Memory B cell (primary cell): Measurements from ENCODE around the gene CALCB.
A peak's percentile ranks its signal among the peaks of the same experiment; 100 is the strongest.
"Not testable (repeated sequence)": the region's sequence is repeated elsewhere in the genome, so short reads cannot be mapped to it uniquely, and the experiment has no call there.

Experiments used
- ATAC-seq: fragments of 150-1000 bp; cut with Tn5 transposase; 2 replicates; pipeline ENCODE4 v1.10.0; 2021; ENCODE audit warnings: low read depth, mild to moderate bottlenecking, moderate library complexity
- DNase-seq, 2 donors: peaks; one replicate each; pipeline ENCODE4 v3.0.0; 2022; ENCODE audit warnings: low spot score in 2 of 2
- H3K27ac Mint-ChIP-seq: one replicate; pipeline ENCODE4 v1.8.0; 2022; ENCODE audit warnings: mild to moderate bottlenecking, moderate library complexity, mixed read lengths
- H3K27me3 Mint-ChIP-seq: one replicate; pipeline ENCODE4 v1.8.0; 2022; ENCODE audit warnings: mixed read lengths
- H3K36me3 Mint-ChIP-seq: one replicate; pipeline ENCODE4 v1.8.0; 2022; ENCODE audit warnings: mild to moderate bottlenecking, mixed read lengths
- H3K4me1 Mint-ChIP-seq: one replicate; pipeline ENCODE4 v1.8.0; 2022; ENCODE audit warnings: mixed read lengths
- H3K4me3 Mint-ChIP-seq: one replicate; pipeline ENCODE4 v1.8.0; 2022; ENCODE audit warnings: mild to moderate bottlenecking, moderate library complexity, mixed read lengths
- H3K9me3 Mint-ChIP-seq: one replicate; pipeline ENCODE4 v1.8.0; 2022; ENCODE audit warnings: mixed read lengths

Gene CALCB, protein sequence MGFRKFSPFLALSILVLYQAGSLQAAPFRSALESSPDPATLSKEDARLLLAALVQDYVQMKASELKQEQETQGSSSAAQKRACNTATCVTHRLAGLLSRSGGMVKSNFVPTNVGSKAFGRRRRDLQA

DNA sequence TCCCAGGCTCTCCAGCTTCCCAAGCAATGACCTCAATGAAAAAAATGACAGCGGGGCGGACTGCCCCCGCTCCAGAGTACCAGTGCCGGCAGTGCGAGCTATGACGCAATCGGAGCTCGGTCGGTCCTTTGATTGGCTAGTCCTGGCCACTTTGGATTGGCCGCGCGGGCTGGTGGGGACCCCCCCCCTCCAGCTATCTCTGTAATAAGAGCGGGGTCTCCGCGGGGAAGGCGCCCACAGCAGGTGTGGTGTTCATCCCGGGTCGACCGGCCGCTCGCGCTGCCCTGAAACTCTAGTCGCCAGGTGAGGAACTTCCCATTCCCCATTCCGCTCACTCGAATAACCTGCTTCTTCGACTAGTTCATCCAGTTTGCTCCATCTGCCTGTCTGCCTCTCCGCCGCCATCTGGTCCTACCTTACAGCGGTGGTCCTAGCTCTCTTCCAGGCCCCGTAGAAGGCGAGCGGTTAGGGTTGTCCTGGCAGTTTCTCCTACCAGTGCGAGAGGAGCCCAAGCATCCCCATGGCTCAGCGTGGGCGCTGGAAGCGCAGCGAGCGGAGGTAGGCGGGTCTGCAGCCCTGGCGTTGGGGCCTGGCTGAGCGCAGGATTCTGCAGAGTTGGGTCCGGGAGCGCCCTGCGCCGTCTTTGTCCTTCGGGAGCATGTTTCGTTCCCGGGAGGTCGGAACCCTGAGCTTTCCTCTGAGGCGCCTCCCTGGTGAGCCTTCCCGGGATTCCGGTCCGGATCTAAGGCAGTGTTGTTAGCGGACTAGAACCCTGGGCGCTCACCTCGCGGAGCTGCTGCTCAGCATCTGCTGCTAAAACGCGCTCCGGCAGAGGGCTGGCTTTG is at the start of gene CALCB:
TSS of gene CALCB (plus strand) at position 233 of the 845 bp plus-strand sequence. CDS start 1,126 bp downstream, outside the sequence.
- Mint-ChIP-seq H3K27ac (no peak within 1 kb of the TSS), H3K9me3 (peaks cover 4% of the 10 kb centered on the region), H3K4me1 (peaks cover 11% of the 10 kb centered on the region), H3K27me3 (peaks cover 13% of the 10 kb centered on the region), H3K36me3 (peaks cover 1% of the 10 kb centered on the region), H3K4me3 (peak within 1 kb of the TSS; percentile 69)
- ATAC-seq (no peak), DNase-seq (no peak)

DNA sequence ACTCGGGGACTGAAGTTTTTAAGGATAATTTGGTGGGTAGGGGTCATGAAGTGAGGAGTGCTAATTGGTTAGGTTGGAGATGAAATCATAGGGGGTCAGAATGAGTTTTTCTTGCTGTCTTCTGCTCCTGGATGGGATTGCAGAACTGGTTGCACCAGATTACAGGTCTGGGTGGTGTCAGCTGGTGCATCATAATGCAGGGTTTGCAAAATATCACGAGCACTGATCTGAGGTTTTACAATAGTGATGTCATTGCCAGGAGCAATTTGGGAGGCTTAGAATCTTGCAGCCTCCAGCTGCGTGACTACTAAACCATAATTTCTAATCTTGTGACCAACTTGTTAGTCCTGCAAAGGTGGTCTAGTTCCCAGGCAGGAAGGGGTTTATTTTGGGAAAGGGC is 46.4 kb upstream of the CALCB start:
- H3K4me1 Mint-ChIP-seq, result no peaks in the 10 kb centered on the region
- H3K27ac Mint-ChIP-seq, result no peak overlapping the region
- no peak overlapping the region for H3K4me3 Mint-ChIP-seq
- no peaks in the 10 kb centered on the region for H3K36me3 Mint-ChIP-seq
- no peaks in the 10 kb centered on the region for H3K27me3 Mint-ChIP-seq
- peaks cover 1% of the 10 kb centered on the region for H3K9me3 Mint-ChIP-seq
- no peak for ATAC-seq
- no peak for DNase-seq

DNA sequence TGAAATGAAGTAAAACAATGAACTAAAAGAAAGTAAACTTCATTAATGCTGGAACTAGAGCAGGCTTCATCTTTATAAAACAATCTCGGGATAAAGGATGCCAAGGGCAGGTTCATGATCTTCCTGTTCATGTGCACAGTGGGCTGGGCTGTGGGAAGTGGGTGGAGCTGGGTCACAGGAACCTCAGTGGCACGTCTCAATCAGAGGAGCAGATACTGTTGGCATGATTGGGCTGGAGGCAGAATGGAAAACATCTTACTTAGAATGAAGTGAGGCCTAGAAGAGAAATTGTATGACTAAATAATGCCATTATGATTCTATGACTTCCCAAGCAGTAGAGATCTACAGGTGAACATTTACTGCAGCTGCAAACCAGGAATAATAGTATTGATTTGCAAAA is 45.4 kb upstream of the CALCB start:
- H3K4me3 Mint-ChIP-seq, result no peak overlapping the region
- ATAC-seq (no peak), DNase-seq (no peak)
- H3K27ac Mint-ChIP-seq, result no peak overlapping the region
- no peaks in the 10 kb centered on the region for H3K36me3 Mint-ChIP-seq
- no peaks in the 10 kb centered on the region for H3K27me3 Mint-ChIP-seq
- peaks cover 1% of the 10 kb centered on the region for H3K9me3 Mint-ChIP-seq
- no peaks in the 10 kb centered on the region for H3K4me1 Mint-ChIP-seq

DNA sequence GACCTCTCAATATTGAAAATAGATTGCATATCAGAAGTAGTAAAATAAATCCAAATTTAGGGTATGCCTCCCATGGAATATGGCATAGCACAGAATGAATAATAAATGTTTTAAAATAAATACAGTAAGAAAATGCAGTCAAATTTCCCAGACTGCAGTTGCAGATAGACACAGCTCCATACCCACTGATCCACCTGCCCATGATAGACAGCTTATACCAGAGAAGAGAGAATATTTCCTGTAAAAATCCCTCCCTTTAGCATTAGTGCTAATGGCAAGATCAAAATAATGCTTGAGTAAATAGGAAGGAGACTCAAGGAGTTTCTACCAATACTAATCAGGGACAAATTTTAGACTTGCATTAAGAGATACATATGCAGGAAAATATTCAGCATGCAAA is 45.0 kb upstream of the CALCB start:
- ATAC-seq (no peak), DNase-seq (no peak)
- no peak overlapping the region for H3K27ac Mint-ChIP-seq
- no peaks in the 10 kb centered on the region for H3K4me1 Mint-ChIP-seq
- H3K9me3 Mint-ChIP-seq, result peaks cover 1% of the 10 kb centered on the region
- no peaks in the 10 kb centered on the region for H3K36me3 Mint-ChIP-seq
- no peaks in the 10 kb centered on the region for H3K27me3 Mint-ChIP-seq
- H3K4me3 Mint-ChIP-seq, result no peak overlapping the region

DNA sequence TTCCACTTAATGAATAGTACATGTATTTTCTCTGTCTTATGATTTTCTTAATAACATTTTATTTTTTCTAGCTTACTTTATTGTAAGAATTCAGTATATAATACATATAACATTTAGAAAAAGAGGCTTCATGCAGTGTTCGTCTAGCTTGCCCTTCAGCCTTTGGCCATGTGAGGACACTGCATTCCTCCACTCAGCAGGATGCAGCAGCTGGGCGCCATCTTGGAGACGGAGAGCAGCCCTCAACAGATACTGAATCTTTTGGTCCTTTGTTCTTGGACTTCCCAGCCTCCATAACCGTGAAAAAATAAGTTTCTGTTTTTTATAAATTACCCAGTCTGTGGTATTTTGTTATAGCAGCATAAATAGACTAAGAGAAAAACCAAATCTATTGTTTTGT is 41.4 kb upstream of the CALCB start:
- DNase-seq, H3K27me3 Mint-ChIP-seq, H3K9me3 Mint-ChIP-seq, H3K27ac Mint-ChIP-seq, H3K4me1 Mint-ChIP-seq, H3K36me3 Mint-ChIP-seq, H3K4me3 Mint-ChIP-seq, ATAC-seq: not testable (repeated sequence)

DNA sequence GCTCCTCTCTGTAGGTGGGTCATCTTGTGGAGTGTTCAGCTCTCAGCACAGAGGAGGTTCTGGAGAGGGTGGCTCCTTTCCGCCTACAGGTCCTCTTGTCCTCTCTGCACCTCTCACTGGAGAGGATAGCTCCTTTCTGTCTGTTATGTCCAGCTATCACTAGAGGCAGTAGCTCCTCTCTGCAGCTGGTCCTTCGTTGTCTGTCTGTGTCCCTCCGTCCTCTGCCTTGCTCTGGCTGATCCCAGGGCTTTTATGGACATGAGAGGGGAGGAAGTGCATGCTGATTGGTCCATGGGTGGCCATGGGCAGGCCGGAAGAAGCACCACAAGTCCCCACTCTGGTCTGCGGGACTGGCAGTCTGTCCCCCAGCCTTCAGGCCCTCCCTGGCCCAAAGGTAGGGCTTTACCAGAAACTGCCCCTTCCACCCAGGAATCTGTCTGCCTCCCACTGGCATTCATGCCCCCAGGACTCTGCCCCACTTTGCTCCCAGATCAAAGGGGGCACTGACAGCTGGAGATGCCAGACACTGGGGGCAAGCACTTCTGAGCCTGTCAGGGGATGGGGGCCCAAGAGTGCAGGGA is 38.6 kb upstream of the CALCB start:
- H3K27ac Mint-ChIP-seq, result no peak overlapping the region
- no peak for DNase-seq
- H3K4me1 Mint-ChIP-seq, result no peaks in the 10 kb centered on the region
- H3K27me3 Mint-ChIP-seq, result peaks cover 4% of the 10 kb centered on the region
- ATAC-seq, result no peak
- H3K36me3 Mint-ChIP-seq, result no peaks in the 10 kb centered on the region
- peaks cover 1% of the 10 kb centered on the region for H3K9me3 Mint-ChIP-seq
- no peak overlapping the region for H3K4me3 Mint-ChIP-seq

DNA sequence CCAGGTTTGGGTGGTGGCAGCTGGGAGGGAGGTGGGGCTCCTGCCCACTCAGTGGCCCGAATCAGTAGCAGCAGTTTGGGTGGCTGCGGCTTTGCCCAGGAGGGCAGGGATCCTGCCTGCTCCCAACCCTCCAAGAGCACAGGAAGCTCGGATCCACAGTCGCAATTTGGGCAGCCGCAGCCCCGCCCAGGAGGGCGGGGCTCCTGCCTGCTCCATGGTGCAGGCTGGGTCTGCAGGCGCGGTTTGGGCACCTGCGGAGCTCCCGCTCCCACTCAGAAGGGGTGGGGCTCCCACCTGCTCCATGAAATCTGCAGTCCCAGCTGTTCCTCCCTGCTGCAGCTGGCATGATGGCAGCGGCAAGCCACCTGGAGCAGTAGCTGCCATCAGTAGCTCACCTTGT is 38.1 kb upstream of the CALCB start:
- no peaks in the 10 kb centered on the region for H3K36me3 Mint-ChIP-seq
- no peaks in the 10 kb centered on the region for H3K4me1 Mint-ChIP-seq
- H3K27ac Mint-ChIP-seq, result no peak overlapping the region
- peaks cover 4% of the 10 kb centered on the region for H3K27me3 Mint-ChIP-seq
- ATAC-seq (no peak), DNase-seq (no peak)
- no peak overlapping the region for H3K4me3 Mint-ChIP-seq
- peaks cover 1% of the 10 kb centered on the region for H3K9me3 Mint-ChIP-seq

DNA sequence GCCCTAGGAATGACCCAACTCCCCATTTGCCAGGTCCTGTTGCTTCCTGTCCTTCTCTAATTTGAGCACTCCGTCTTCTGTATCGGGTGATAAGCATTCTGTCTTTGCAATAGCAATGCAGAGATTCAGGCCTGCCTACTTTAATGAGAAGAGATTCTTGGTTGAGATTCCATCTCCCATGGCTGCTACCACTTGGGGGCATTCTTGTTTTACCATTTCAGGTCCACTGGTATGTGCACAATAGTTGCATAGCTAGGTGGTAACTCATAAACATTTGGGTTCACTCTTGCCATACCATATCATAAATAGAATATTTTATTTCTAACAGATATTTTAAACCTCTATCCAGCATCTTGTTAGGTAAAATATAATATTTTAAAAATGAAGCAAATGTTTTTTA is 34.4 kb upstream of the CALCB start:
- no peak for ATAC-seq
- DNase-seq, result no peak
- Mint-ChIP-seq H3K9me3 (no peaks in the 10 kb centered on the region), H3K36me3 (no peaks in the 10 kb centered on the region), H3K4me3 (no peak overlapping the region), H3K4me1 (no peaks in the 10 kb centered on the region), H3K27ac (no peak overlapping the region), H3K27me3 (peaks cover 6% of the 10 kb centered on the region)

DNA sequence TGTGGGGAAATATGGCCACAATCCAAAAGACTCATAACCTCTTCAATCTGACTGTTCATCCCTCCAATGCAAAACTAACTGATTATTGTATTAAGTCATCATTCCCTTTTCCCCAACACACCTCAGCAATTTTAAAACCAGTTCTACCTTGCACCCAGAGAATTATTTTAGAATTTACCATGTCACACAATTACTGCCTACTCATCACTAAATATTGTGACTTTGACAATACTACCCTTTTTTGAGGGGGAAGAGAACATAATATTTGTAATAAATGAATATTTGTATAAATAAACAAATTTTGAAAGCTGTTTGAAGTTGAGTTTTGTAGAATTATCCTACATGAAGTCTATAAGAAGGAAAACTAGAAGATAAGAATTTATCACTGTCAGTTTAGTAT is 28.2 kb upstream of the CALCB start:
- no peaks in the 10 kb centered on the region for H3K36me3 Mint-ChIP-seq
- H3K9me3 Mint-ChIP-seq, result no peaks in the 10 kb centered on the region
- H3K4me1 Mint-ChIP-seq, result no peaks in the 10 kb centered on the region
- H3K4me3 Mint-ChIP-seq, result no peak overlapping the region
- DNase-seq, result no peak
- H3K27me3 Mint-ChIP-seq, result peaks cover 7% of the 10 kb centered on the region
- no peak overlapping the region for H3K27ac Mint-ChIP-seq
- no peak for ATAC-seq

DNA sequence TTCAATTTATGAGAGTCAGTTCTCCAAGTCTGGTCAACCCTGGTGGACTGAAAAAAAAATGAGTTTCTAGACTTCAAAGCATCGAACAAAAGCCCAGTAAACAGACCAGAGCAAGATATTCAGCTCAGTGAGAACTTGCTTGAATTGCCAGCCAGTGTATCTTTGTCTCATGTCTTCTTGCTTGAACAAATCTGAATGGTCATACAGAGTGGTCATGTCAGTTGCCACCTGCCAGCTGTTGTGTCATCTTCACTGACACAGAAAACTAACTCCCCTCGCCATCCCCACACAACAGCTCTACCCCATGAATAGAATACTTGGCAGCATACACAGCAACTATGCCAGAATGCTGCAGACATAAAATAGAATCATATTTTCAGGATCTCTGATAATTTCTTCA is 27.5 kb upstream of the CALCB start:
- Mint-ChIP-seq H3K4me3 (no peak overlapping the region), H3K27ac (no peak overlapping the region), H3K9me3 (no peaks in the 10 kb centered on the region), H3K27me3 (peaks cover 7% of the 10 kb centered on the region), H3K36me3 (no peaks in the 10 kb centered on the region), H3K4me1 (no peaks in the 10 kb centered on the region)
- no peak for DNase-seq
- no peak for ATAC-seq

DNA sequence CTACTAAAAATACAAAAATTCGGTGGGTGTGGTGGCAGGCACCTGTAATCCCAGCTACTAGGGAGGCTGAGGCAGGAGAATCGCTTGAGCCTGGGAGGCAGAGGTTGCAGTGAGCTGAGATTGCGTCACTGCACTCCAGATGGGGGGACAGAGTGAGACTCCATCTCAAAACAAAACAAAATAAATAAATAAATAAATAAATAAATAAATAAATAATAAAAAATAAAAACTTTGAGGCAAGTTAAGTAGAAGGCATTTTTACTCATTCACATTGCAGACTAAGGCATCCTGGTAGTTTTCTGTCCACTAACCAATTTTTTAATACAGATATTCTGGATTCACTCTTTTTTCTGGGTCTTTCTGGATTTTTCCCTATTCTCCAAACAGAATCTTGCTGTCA is 26.7 kb upstream of the CALCB start:
- H3K4me1 Mint-ChIP-seq, ATAC-seq, H3K27ac Mint-ChIP-seq, DNase-seq, H3K9me3 Mint-ChIP-seq, H3K36me3 Mint-ChIP-seq, H3K27me3 Mint-ChIP-seq, H3K4me3 Mint-ChIP-seq: not testable (repeated sequence)

DNA sequence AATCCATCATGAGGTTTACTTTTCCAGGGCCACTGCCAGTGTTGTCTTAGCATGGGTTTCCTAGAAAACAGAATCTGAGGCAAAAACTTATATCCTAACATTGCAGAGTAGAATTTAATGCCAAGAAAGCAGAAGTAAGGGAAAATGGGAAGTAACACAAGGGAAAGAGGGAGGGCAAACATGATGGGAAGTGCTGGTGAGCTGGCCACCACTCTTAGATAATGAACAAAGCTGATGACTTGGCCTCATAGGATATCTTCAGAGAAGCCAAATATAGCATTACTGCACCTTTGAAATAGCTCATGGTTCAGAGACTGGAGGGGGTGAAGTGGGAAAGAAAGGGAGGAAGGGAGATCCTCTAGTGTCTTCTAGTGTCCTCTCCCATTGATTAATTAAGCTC is 24.8 kb upstream of the CALCB start:
- DNase-seq (no peak), ATAC-seq (no peak)
- Mint-ChIP-seq H3K4me1 (no peaks in the 10 kb centered on the region), H3K27ac (no peak overlapping the region), H3K4me3 (no peak overlapping the region), H3K9me3 (no peaks in the 10 kb centered on the region), H3K27me3 (peaks cover 7% of the 10 kb centered on the region), H3K36me3 (no peaks in the 10 kb centered on the region)

DNA sequence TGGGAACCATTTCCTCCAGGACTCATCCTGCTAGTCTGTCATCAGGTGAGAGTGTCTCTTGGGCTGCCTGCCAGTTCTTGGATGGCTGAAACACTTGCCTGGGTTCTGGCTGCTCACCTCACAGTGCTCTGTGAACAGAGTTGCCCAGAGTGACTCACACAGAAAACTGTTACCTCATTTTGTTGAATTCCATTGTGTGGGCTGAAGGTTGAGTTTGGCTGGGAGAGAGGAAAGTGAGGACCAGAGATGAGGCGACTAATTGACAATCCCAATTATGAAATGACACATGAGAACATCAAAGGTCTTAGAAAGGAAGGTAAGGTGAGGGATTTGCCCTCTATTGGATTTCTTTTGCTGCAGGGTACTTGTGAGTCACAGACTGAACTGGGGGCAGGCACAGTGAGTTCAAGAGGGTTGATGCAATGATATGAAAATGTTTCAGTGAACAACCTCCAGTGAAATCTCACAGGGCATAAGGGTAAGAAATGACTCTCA is 20.2 kb upstream of the CALCB start:
- ATAC-seq, result no peak
- no peak for DNase-seq
- Mint-ChIP-seq H3K4me1 (no peaks in the 10 kb centered on the region), H3K9me3 (no peaks in the 10 kb centered on the region), H3K27ac (no peak overlapping the region), H3K27me3 (peaks cover 10% of the 10 kb centered on the region), H3K36me3 (no peaks in the 10 kb centered on the region), H3K4me3 (no peak overlapping the region)

DNA sequence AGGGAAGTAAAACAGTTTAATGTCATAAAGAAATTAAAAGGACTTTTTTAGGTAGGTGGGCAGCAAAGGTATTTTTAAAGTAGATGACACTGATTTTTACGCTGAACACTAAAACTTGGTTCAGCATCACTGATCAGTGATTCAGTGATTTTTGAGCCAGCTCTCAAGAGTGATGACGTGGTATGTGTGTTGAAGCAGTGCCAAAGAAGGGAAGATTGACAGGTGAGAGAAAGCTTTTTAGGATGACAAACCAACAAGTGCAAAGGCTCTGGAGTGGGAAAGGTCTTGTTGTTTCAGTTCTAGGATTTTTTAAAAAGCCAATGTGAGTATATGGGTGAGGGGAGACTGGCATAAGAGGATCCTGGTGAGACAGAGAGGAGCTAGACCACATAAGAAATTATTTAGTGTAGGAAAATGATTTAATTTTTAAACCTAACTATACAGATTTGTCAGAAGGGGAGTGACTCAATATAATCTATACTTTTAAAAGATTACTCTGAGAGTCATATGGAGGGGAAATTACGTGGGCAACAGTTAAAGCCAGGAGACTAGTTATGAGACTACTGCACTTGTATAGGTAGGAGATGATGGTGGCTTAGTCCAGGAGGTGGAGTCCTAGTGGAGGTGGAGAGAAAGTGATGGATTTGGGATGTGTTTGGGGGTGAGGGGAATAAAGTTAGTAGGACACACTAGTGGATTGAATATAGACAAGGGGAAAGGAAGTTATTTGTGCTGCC is 17.6 kb upstream of the CALCB start:
- H3K9me3 Mint-ChIP-seq, result no peaks in the 10 kb centered on the region
- no peak for ATAC-seq
- no peak overlapping the region for H3K27ac Mint-ChIP-seq
- no peaks in the 10 kb centered on the region for H3K4me1 Mint-ChIP-seq
- H3K4me3 Mint-ChIP-seq, result no peak overlapping the region
- no peak for DNase-seq
- H3K27me3 Mint-ChIP-seq, result peaks cover 12% of the 10 kb centered on the region
- H3K36me3 Mint-ChIP-seq, result no peaks in the 10 kb centered on the region
